Hepatocyte (in vitro differentiated cells): Measurements from ENCODE around the gene UGT1A6.

Experiments used
- CTCF ChIP-seq: fragments of 200-600 bp; sonication (generic); IDR thresholded peaks from 2 replicates; pipeline ENCODE4 v1.5.1; 2016; ENCODE audit warnings: antibody characterized with exemption, mild to moderate bottlenecking; ENCODE audit not compliant: poor library complexity
- EZH2phosphoT487 ChIP-seq: fragments of 200-600 bp; sonication (generic); IDR thresholded peaks from one replicate; pipeline ENCODE4 v1.6.1; 2018; ENCODE audit warnings: antibody characterized with exemption, mild to moderate bottlenecking, low read depth, moderate library complexity; ENCODE audit not compliant: unreplicated experiment, severe bottlenecking

GRCh38 chr2:233792720-233793119, 100.0 kb downstream of the UGT1A6 start:
- TF ChIP-seq CTCF (no peak), EZH2phosphoT487 (no peak)
